Measurements from ENCODE around the gene PRICKLE4. TPM values are rescaled to one million over a fixed set of nuclear protein-coding genes. Genes with fewer than 3 reads are reported as not detected.

The PRICKLE4 gene
- total and polyA plus RNA-seq, 2 donors (not counting 1 experiment from before 2014, with no cell fraction given): 0.60 TPM; not detected in 1

DNA sequence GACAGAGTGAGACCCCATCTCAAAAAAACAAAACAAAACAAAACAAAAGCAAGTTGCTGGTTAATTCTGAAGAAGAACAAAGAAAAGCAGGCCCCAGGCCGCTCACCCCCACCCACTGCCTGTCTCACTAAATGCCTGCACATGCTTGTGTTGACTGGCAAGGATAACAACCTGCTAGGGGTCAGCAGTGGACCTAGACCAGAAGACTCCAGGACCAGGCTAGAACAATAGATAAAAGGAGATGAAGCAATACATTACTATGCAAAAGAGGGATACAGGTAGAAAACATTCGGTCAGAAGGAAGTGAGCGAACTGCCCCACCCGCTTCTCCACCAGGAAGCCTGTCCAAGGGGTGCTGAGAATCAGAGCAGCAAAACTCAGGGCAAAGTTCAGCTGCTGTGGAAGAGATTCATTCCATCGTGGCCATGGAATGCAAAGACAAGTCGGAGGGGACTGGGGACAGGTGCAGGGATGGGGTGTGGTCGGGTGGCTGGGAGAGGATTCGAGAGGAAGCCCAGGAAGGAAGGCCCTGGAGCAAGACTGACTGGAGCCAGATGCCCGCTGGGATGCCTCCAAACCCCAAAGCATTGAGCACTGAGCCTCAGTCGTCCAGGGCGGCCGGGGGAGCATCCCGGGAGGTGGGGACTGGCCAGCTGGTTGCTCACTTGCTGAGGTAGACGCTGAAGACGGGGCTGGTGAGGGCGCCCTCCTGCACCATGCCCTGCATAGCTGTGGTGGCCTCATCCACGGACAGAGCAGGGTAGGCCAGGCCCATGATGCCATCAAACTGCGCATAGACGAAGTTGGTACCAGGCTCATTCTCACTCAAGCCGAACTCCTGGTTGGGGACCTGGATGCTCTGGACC lies 38.7 kb upstream of the PRICKLE4 start:
- intact Hi-C loops (cut with micrococcal nuclease): no loop called here

More for the DNA sequence above, 38.7 kb upstream of the PRICKLE4 start:
- DNase-seq (no peak), ATAC-seq (ENCODE audit: low read depth) (no peak)
- Histone ChIP-seq H3K36me3 (replicated peaks in 1 of 2; ENCODE audit: control extremely low read depth in 1 of 2, control insufficient read depth in 1 of 2, extremely low read depth in 1 of 2, insufficient read depth in 2 of 2, low read length in 1 of 2) (no peaks in the 10 kb centered on the region), H3K9me3 (ENCODE audit: control extremely low read depth in 1 of 3, control insufficient read depth in 2 of 3, insufficient read depth in 1 of 3, low read length in 2 of 3) (no peaks in the 10 kb centered on the region), H3K4me1 (ENCODE audit: control insufficient read depth in 2 of 2, insufficient read depth in 2 of 2, low read length in 2 of 2) (no peaks in the 10 kb centered on the region), H3K79me2 (ENCODE audit: control insufficient read depth, insufficient read depth, low read length) (no peaks in the 10 kb centered on the region), H3K4me2 (replicated peaks; ENCODE audit: low read depth, low read length, poor library complexity, severe bottlenecking) (no peak overlapping the region), H3K27me3 (replicated peaks in 1 of 4; ENCODE audit: control extremely low read depth in 1 of 4, control insufficient read depth in 3 of 4, insufficient read depth in 4 of 4, low read length in 3 of 4) (no peaks in the 10 kb centered on the region), H3K27ac (ENCODE audit: low read length in 2 of 2) (no peak overlapping the region), H3K4me3 (ENCODE audit: control extremely low read depth in 1 of 5, extremely low read depth in 1 of 5, insufficient read depth in 1 of 5, low read depth in 2 of 5, low read length in 4 of 5) (no peak overlapping the region), H4K20me1 (ENCODE audit: control insufficient read depth, insufficient read depth, low read length, poor library complexity, severe bottlenecking) (no peaks in the 10 kb centered on the region), H3K9ac (ENCODE audit: low read length) (no peak overlapping the region), H2AFZ (ENCODE audit: insufficient read depth, low read depth, low read length, poor library complexity, severe bottlenecking) (no peak overlapping the region)
- H3K4me1 Mint-ChIP-seq: no peaks in the 10 kb centered on the region
- no peak overlapping the region for H3K27ac Mint-ChIP-seq
- H3K27me3 Mint-ChIP-seq: no peaks in the 10 kb centered on the region
- no peak overlapping the region for H3K4me3 Mint-ChIP-seq
- TF ChIP-seq EZH2 (IDR thresholded peaks at IDR 0.05; ENCODE audit: borderline replicate concordance, insufficient read depth, low read depth, low read length, poor library complexity, severe bottlenecking): no peak
- TF ChIP-seq, protein P1, sequence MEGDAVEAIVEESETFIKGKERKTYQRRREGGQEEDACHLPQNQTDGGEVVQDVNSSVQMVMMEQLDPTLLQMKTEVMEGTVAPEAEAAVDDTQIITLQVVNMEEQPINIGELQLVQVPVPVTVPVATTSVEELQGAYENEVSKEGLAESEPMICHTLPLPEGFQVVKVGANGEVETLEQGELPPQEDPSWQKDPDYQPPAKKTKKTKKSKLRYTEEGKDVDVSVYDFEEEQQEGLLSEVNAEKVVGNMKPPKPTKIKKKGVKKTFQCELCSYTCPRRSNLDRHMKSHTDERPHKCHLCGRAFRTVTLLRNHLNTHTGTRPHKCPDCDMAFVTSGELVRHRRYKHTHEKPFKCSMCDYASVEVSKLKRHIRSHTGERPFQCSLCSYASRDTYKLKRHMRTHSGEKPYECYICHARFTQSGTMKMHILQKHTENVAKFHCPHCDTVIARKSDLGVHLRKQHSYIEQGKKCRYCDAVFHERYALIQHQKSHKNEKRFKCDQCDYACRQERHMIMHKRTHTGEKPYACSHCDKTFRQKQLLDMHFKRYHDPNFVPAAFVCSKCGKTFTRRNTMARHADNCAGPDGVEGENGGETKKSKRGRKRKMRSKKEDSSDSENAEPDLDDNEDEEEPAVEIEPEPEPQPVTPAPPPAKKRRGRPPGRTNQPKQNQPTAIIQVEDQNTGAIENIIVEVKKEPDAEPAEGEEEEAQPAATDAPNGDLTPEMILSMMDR (IDR thresholded peaks at IDR 0.05): no peak
- ChIA-PET CTCF (interaction anchor here (1.3 kb wide), 1 partner anchor 59 kb away, joined by 4 read pairs; no protein-coding TSS in a partner anchor), POLR2A (no interaction called here)
- WGBS (ENCODE audit: insufficient coverage): 92% methylated on average over 20 of the region's 20 CpGs
- H3K9me3 Mint-ChIP-seq (ENCODE audit: insufficient read depth): no peaks in the 10 kb centered on the region

Measured in B cell (primary cell).